GM21515 (cell line): Measurements from ENCODE around the gene SF3A1.

Experiments
- ATAC-seq: cut with Tn5 transposase; IDR thresholded peaks from one replicate; pipeline ENCODE4 v1.9.1; 2021; ENCODE audit not compliant: unreplicated experiment

Gene SF3A1

GRCh38 chr22:30386960-30387827, 30.5 kb upstream of the SF3A1 start, which contains the start of gene RNF215:
RNF215 (minus strand) TSS chr22:30387411; CDS start chr22:30387313, 98 bp downstream.
- peak; percentile 56 for ATAC-seq

- peak; percentile 8 for ATAC-seq
Measured at GRCh38 chr22:30386608-30386959, 29.9 kb upstream of the SF3A1 start.

DNA sequence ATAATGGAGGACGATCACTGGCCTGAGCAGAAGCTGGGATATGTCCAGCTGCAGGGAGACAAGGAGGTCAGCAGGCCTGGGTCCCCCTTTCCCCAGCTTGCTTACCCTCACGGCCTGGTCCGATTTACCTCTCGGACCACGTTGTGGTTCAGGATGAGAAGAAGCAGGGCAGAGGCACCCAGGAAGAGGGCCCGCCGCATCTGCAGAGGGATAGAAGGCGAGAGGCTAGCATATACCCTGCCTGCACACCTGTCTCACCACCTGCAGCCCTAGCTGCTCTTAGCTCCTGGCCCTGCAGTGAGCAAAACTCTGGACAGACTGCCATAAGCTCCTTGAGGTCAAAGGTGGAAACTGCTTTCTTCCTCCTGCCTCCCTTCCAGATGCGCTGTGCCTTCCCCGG, 29.2 kb upstream of the SF3A1 start:
- no peak for ATAC-seq

- ATAC-seq: no peak
Measured at GRCh38 chr22:30383061-30383460, 26.4 kb upstream of the SF3A1 start.

GRCh38 chr22:30382340-30382739, 25.6 kb upstream of the SF3A1 start:
- no peak for ATAC-seq

DNA sequence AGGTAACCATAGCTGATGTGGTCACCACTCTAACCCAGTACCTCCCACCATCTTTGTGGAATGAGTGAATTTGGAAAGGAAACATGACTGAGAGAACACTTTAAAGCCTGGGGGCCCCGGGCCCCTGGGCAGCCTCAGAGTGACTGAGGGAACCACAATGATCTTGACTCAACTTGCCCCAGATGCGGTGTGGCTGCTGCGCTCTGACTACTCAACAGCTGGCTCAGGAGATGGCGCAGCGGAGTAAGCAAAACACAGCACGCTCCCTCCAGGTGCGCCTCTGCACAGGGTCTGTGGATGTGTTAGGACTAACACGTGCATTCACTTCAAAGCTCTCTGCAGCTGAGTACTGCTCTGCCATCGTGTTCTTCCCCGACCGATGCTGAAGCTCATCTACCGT, 24.6 kb upstream of the SF3A1 start:
- no peak for ATAC-seq

- ATAC-seq: no peak
Measured at GRCh38 chr22:30380011-30380410, 23.3 kb upstream of the SF3A1 start.

DNA sequence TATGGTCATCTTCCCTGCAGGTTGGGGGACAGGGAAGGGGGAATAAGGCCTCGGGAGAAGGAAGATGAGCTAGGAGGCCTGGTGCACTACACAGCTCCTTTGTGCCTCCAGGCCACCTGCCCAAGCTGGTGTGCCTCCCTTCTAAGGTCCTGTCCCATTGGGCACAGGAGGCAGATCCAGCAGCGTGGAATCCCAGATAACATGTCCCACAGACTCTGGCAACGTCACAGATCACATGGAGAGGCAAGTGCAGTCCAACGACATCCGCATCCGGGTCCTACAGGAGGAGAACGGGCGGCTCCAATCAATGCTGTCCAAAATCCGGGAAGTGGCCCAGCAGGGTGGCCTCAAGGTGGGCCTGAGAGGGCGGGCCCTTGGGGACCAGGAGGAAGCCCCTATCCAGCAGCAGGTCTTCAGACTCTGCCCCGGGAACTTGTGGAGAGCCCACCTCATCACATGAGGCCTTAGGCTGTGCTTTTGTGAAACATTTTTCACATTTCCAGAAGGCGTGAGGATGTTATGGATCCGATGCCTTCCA, 18.7 kb upstream of the SF3A1 start:
- ATAC-seq: no peak

- ATAC-seq: no peak
Measured at GRCh38 chr22:30373331-30374325, 16.9 kb upstream of the SF3A1 start.

DNA sequence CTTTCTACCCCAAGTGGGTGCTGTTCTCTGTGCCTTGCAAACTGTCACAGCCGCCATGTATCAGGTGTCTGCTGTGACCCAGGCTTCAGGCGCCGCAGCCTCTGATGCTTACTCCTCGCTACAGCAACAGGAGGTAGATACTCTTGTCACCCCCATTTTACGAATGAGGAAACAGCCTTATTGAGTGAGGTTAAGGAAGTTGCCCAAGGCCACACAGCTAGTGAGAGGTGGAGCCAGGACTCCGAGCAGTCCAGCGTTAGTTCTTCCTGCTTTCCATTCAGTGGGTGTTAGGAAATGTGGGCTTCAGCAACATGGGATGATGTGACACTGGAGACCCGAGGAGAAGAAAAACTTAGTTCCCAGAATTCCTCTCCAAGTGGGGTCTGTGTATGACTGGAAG, 16.2 kb upstream of the SF3A1 start:
- ATAC-seq: no peak

- no peak for ATAC-seq
Measured at GRCh38 chr22:30371981-30372380, 15.3 kb upstream of the SF3A1 start.

DNA sequence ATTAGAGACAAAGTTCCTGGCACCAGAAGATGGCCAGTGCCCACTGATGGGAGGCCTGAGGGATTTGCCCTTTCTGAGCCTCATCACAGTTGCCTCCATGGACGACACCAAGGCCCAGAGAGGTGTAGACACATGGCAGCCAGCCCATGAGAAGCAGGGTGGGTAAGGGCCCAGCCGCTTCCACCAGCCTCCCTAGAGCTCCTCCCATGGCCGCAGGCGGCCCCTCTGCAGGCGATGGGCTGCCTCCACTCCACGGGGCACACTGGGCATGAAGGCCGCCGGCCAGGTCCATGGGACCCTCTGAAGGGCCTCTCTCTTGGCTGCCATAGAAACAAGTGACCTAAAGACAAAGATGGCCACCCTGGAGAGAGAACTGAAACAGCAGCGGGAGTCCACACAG, 14.6 kb upstream of the SF3A1 start:
- ATAC-seq: no peak

GRCh38 chr22:30370641-30371230, 14.0 kb upstream of the SF3A1 start:
- no peak for ATAC-seq

DNA sequence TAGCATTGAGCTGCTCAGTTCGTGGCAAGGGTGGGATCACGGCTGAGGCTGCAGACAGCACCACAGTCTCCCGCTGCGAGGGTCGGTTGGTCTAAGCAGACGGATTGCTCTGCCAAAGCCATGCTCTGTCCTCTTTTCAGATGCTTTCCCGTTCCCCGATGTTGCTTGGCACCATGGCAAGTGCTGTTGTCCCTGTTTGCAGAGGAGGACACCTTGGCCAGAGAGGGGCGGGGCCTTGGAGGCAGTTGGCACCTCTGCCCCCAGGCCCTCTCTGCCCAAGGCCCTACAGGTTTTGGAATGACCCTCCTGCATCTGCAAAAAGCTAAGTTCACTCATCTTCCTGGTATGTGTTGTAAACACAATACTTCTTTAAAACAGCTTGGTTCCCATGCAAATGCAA, 11.7 kb upstream of the SF3A1 start:
- no peak for ATAC-seq

GRCh38 chr22:30365891-30366290, 9.2 kb upstream of the SF3A1 start:
- ATAC-seq: no peak

DNA sequence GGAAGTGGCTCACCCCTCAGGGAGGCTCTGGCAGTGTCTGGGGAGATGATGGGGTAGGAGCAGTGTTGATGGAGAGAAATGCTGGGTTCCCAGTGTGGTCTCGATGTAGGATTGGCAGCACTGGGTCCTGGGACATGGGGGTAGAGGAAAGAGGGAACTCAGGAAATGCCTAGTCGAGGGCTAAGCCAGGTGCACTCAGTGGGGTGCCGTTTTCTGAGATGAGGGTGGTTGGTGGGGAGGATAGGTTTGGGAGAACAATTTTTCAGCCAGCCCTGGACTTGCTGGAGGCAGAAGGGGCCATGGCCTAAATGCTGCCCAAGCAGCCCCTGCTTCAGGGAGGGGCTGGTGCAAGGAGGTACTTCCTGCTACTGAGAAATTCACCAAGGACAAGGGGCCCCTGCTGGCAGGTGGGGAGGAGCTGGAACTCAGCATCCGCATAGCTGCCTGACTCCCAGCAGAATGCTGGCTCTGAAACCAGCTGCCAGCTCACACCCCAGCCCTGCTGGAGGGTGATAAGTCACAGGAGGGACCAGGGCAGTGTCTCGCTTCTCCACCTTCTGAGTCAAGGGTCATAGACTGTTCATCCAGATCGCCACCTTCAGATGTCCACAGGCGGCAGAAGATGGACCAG, 6.1 kb upstream of the SF3A1 start:
- no peak for ATAC-seq

DNA sequence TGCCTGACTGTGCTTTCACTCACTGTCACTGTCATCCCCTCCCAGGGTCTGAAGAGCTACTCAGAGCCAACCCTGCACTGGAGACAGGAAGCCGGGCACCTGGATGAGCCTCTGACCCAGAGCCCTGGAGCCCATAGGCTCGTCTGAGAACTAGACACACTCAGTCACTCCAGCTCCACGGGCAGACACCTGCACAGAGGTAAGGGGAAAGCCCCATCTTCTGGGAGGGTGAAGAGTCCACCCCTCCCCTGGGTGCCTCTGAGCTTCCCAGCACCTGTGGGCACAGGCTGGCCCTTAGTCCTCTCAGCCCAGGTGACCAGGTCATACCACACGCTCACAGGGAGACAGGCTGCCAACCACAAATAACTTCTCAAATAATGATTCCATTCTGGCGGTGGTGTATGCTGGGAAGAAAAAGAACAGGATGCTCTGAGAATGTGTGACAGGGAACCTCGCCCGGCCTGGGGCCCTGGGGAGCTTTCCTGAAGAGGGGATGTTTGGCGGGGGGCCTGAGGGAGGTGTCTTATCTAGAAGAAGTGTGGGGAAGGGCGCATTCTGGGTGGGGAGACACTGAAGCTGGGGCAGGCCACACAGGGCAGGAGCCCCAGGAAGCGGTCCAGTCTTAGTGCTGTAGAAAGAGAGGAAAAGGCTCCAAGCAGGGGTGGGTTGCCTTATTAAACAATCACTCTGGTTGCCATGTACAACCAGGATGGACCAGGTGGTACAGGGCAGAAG, 5.4 kb upstream of the SF3A1 start:
- ATAC-seq: no peak

GRCh38 chr22:30358541-30358940, 1.8 kb upstream of the SF3A1 start:
- ATAC-seq: no peak

DNA sequence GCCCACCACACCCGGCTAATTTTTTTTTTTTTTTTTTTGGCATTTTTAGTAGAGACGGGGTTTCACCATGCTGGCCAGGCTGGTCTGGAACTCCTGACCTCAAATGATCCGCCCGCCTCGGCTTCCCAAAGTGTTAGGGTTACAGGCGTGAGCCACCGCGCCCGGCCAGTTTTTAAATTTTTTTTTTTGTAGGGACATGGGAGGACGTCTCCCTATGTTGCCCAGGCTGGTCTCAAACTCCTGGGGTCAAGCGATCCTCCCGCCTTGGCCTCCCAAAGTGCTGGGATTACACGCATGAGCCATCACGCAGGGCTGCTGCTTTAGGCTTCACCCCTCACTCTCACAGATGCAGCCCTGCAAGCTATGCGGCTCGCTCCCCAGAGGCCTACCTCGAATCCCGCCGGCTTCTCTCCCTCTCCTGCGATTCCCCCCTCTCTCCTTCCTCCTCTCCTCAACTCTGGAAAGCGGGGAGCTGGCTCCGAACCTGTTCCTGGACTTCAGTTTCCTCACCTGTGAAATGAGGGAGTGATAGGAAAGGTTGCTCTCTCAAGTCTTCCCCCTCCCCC, 1.0 kb upstream of the SF3A1 start:
- ATAC-seq: no peak

DNA sequence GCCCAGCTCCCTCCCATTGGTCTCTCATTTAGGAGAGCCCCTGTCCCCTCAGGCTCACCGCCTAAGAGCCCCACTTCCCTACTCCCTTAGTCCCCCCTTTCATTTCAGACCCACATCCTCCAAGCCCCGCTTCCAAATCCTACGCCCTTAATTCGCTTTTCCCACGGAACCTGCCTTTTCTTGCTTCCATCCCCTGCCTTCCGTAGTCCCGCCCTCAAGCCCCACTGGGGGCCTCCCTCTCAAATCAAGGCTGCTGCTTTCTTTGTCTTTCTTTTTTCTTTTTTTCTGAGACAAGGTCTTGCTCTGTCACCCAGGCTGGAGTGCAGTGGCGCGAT, 509 bp upstream of the SF3A1 start:
- no peak for ATAC-seq
